HG03135 (cell line): Measurements from ENCODE around the gene CFAP119.

ENCODE experiments used
- ATAC-seq: cut with Tn5 transposase; IDR thresholded peaks from one replicate; pipeline ENCODE4 v1.9.1; 2021; ENCODE audit warnings: mild to moderate bottlenecking, moderate library complexity; ENCODE audit not compliant: unreplicated experiment

Gene CFAP119

GRCh38 chr16:30715750-30716445 lies 46.0 kb downstream of the CFAP119 start:
- ATAC-seq, result no peak

GRCh38 chr16:30711712-30712111 lies 50.1 kb downstream of the CFAP119 start:
- no peak for ATAC-seq

GRCh38 chr16:30710971-30711370 lies 50.9 kb downstream of the CFAP119 start:
- ATAC-seq, result no peak
